Measurements from ENCODE around the gene TRIM7. TPM values are rescaled to one million over a fixed set of nuclear protein-coding genes. Genes with fewer than 3 reads are reported as not detected.

The TRIM7 gene
- total RNA-seq, 3 donors from 2014 or later (not counting 1 experiment from before 2014, with no cell fraction given): 0.73 to 1.2 TPM; not detected in 1

GRCh38 chr5:181186986-181187499, 18.0 kb downstream of the TRIM7 start:
- H3K27ac ChIP-seq (ENCODE audit: low read length): peak overlapping the region; percentile 15
- H3K27ac Mint-ChIP-seq: peak overlapping the region; percentile 99 to 100
- 68% methylated on average over 7 of the region's 8 CpGs for WGBS (ENCODE audit: insufficient coverage)
- peaks cover 6 to 11% of the 10 kb centered on the region in 2 donors for H3K27me3 Mint-ChIP-seq (ENCODE audit: low read depth in 2 of 2)
- no peak for ATAC-seq
- H3K36me3 Mint-ChIP-seq: peaks cover 10% of the 10 kb centered on the region
- no peak overlapping the region for H3K4me3 ChIP-seq (ENCODE audit: low read length)
- no peaks in the 10 kb centered on the region for H3K9me3 ChIP-seq (ENCODE audit: control insufficient read depth, insufficient read depth, low read length)
- no peaks in the 10 kb centered on the region for H3K27me3 ChIP-seq (ENCODE audit: control insufficient read depth, insufficient read depth, low read length)
- H3K4me1 Mint-ChIP-seq: peaks cover 61 to 74% of the 10 kb centered on the region in 2 donors
- intact Hi-C loops (cut with micrococcal nuclease): loop anchor here (10.0 kb wide), 1 partner anchor 382 kb away; the partner anchor contains the start of gene MGAT1
- peaks cover 58% of the 10 kb centered on the region for H3K4me1 ChIP-seq (ENCODE audit: control insufficient read depth, insufficient read depth, low read length)
- no peaks in the 10 kb centered on the region for H3K9me3 Mint-ChIP-seq
- no peak for TF ChIP-seq CTCF (IDR thresholded peaks at IDR 0.05)
- peak overlapping the region; percentile 100 for H3K4me3 Mint-ChIP-seq
- H3K36me3 ChIP-seq (ENCODE audit: control insufficient read depth, insufficient read depth, low read length): no peaks in the 10 kb centered on the region
- DNase-seq: peak in 1 of 2 donors; percentile 36

- H3K27ac Mint-ChIP-seq: peak overlapping the region in 1 of 2 donors; percentile 14
- 95% methylated on average over 6 of the region's 6 CpGs for WGBS (ENCODE audit: insufficient coverage)
- H3K4me3 Mint-ChIP-seq: no peak overlapping the region
Observed at GRCh38 chr5:181186022-181186421, 19.0 kb downstream of the TRIM7 start.

GRCh38 chr5:181185560-181185959, 19.4 kb downstream of the TRIM7 start:
- intact Hi-C loops (cut with micrococcal nuclease): loop anchor here (10.0 kb wide), 1 partner anchor 381 kb away; the partner anchor contains the start of gene MGAT1
- Histone ChIP-seq H3K4me3 (ENCODE audit: low read length) (no peak overlapping the region), H3K4me1 (ENCODE audit: control insufficient read depth, insufficient read depth, low read length) (peaks cover 58% of the 10 kb centered on the region), H3K36me3 (ENCODE audit: control insufficient read depth, insufficient read depth, low read length) (no peaks in the 10 kb centered on the region), H3K27me3 (ENCODE audit: control insufficient read depth, insufficient read depth, low read length) (no peaks in the 10 kb centered on the region), H3K9me3 (ENCODE audit: control insufficient read depth, insufficient read depth, low read length) (no peaks in the 10 kb centered on the region), H3K27ac (ENCODE audit: low read length) (no peak overlapping the region)
- DNase-seq (no peak), ATAC-seq (no peak)
- no peak for TF ChIP-seq CTCF (IDR thresholded peaks at IDR 0.05)
- Mint-ChIP-seq H3K4me3 (peak overlapping the region; percentile 25), H3K4me1 (peaks cover 52 to 63% of the 10 kb centered on the region in 2 donors), H3K9me3 (no peaks in the 10 kb centered on the region), H3K27ac (peak overlapping the region in 1 of 2 donors; percentile 14), H3K27me3 (ENCODE audit: low read depth in 2 of 2) (peaks cover 6% of the 10 kb centered on the region in 2 donors), H3K36me3 (peaks cover 10% of the 10 kb centered on the region)
- WGBS (ENCODE audit: insufficient coverage): 96% methylated on average over 13 of the region's 13 CpGs

More at GRCh38 chr5:181186022-181186421, 19.0 kb downstream of the TRIM7 start:
- no peaks in the 10 kb centered on the region for H3K27me3 ChIP-seq (ENCODE audit: control insufficient read depth, insufficient read depth, low read length)
- peaks cover 60% of the 10 kb centered on the region for H3K4me1 ChIP-seq (ENCODE audit: control insufficient read depth, insufficient read depth, low read length)
- no peaks in the 10 kb centered on the region for H3K9me3 Mint-ChIP-seq
- no peaks in the 10 kb centered on the region for H3K9me3 ChIP-seq (ENCODE audit: control insufficient read depth, insufficient read depth, low read length)
- DNase-seq: no peak
- H3K27ac ChIP-seq (ENCODE audit: low read length): no peak overlapping the region
- H3K36me3 ChIP-seq (ENCODE audit: control insufficient read depth, insufficient read depth, low read length): no peaks in the 10 kb centered on the region
- peaks cover 6% of the 10 kb centered on the region in 2 donors for H3K27me3 Mint-ChIP-seq (ENCODE audit: low read depth in 2 of 2)
- TF ChIP-seq CTCF (IDR thresholded peaks at IDR 0.05): no peak
- intact Hi-C loops (cut with micrococcal nuclease): loop anchor here (10.0 kb wide), 1 partner anchor 381 kb away; the partner anchor contains the start of gene MGAT1
- H3K36me3 Mint-ChIP-seq: peaks cover 10% of the 10 kb centered on the region
- H3K4me3 ChIP-seq (ENCODE audit: low read length): no peak overlapping the region
- ATAC-seq: no peak
- H3K4me1 Mint-ChIP-seq: peaks cover 55 to 68% of the 10 kb centered on the region in 2 donors
